HepG2 (cell line): ENCODE results near the gene TBC1D12. TPM values are rescaled to one million over a fixed set of nuclear protein-coding genes. Genes with fewer than 3 reads are reported as not detected.

ENCODE experiments used
- BCLAF1 ChIP-seq: fragments of 450-650 bp; IDR thresholded peaks from 2 replicates; pipeline ENCODE4 v1.6.1; 2017; ENCODE audit warnings: mild to moderate bottlenecking
- FLYWCH1 ChIP-seq: sonication (generic); formaldehyde crosslinking; IDR thresholded peaks from 2 replicates; pipeline ENCODE4 v1.8.1; 2023; ENCODE audit warnings: mild to moderate bottlenecking, missing genetic modification reagents
- FOXO1 ChIP-seq: sonication (generic); formaldehyde crosslinking; IDR thresholded peaks from 2 replicates; pipeline ENCODE4 v1.4.0; 2020; ENCODE audit warnings: missing genetic modification reagents
- GLMP ChIP-seq: sonication (generic); formaldehyde crosslinking; IDR thresholded peaks from 2 replicates; pipeline ENCODE4 v1.9.0; 2021; ENCODE audit warnings: missing genetic modification reagents, mild to moderate bottlenecking, borderline replicate concordance
- HNRNPK ChIP-seq: fragments of 200-400 bp; formaldehyde crosslinking; IDR thresholded peaks from 2 replicates; pipeline ENCODE4 v1.6.1; 2018; ENCODE audit warnings: low read length, low read depth, moderate library complexity, mild to moderate bottlenecking; ENCODE audit not compliant: poor library complexity, severe bottlenecking
- HOXA5 ChIP-seq: sonication (generic); formaldehyde crosslinking; IDR thresholded peaks from 2 replicates; pipeline ENCODE4 v1.4.0; 2020; ENCODE audit warnings: missing genetic modification reagents
- PATZ1 ChIP-seq: sonication (generic); formaldehyde crosslinking; IDR thresholded peaks from 2 replicates; pipeline ENCODE4 v1.4.0; 2020; ENCODE audit warnings: missing genetic modification reagents
- PRMT3 ChIP-seq: sonication (generic); formaldehyde crosslinking; IDR thresholded peaks from 2 replicates; pipeline ENCODE4 v1.8.1; 2022; ENCODE audit warnings: low read depth, mild to moderate bottlenecking, moderate library complexity, missing genetic modification reagents, borderline replicate concordance
- RAD21 ChIP-seq: fragments of 450-650 bp; formaldehyde crosslinking; IDR thresholded peaks from 2 replicates; pipeline ENCODE4 v1.5.0; 2020; ENCODE audit warnings: mild to moderate bottlenecking
- TCF12 ChIP-seq, 2 experiments: fragments of 450-650 bp in 1 of 2; sonication (generic) in 1 of 2; formaldehyde crosslinking in 1 of 2; IDR thresholded peaks; 2 replicates each; pipeline versions ENCODE4 v1.6.1 to v1.8.0; 2017 to 2022; ENCODE audit warnings: antibody characterized with exemption in 1 of 2, mild to moderate bottlenecking in 1 of 2, missing genetic modification reagents in 1 of 2, moderate library complexity in 1 of 2
- ZFP36 ChIP-seq: fragments of 150-350 bp; IDR thresholded peaks from 2 replicates; pipeline ENCODE4 v1.6.1; 2018; ENCODE audit warnings: borderline replicate concordance, low read length, low read depth; ENCODE audit not compliant: partially characterized antibody
- ZNF496 ChIP-seq: sonication (generic); formaldehyde crosslinking; IDR thresholded peaks from 2 replicates; pipeline ENCODE4 v1.8.1; 2023; ENCODE audit warnings: mild to moderate bottlenecking, moderate library complexity, missing genetic modification reagents; ENCODE audit not compliant: insufficient replicate concordance
- ZNF598 ChIP-seq: sonication (generic); formaldehyde crosslinking; IDR thresholded peaks from 2 replicates; pipeline ENCODE4 v1.5.1; 2020; ENCODE audit warnings: mild to moderate bottlenecking, missing genetic modification reagents, borderline replicate concordance
- polyA plus RNA-seq, 8 experiments: library from polyadenylated mRNA; depleted of rRNA in 3 of 8; stranded (reverse) in 7 of 8; unstranded in 1 of 8; fragments of >200 nt; fragmentation: Illumina TruSeq in 4 of 8; extraction: Trizol in 4 of 8; gene quantifications; 2 replicates each; pipeline versions ENCODE4 v1.2.1 to v1.2.3, GENCODE V29; 2011 to 2016; ENCODE audit warnings: low read depth in 4 of 8, missing spikeins in 1 of 8, mixed read lengths in 1 of 8; ENCODE audit not compliant: insufficient read depth in 1 of 8
- total RNA-seq, 5 experiments: library from RNA; depleted of rRNA; stranded (reverse); fragments of >200 nt; fragmentation: Illumina TruSeq; extraction: Trizol; gene quantifications; 2 replicates each; pipeline ENCODE4 v1.2.3, GENCODE V29; 2016; ENCODE audit warnings: low read depth in 1 of 5

Gene TBC1D12
- total and polyA plus RNA-seq, 2 of the 13 experiments (the other 11 are each of a cell fraction or from before 2014, with no cell fraction given), result 5.7 to 6.2 TPM

- TF ChIP-seq PATZ1 (peak; percentile 86), TCF12 (IDR thresholded peaks at IDR 0.05) (no peak), TCF12 (CRISPR knock-in tag; IDR thresholded peaks at IDR 0.05) (peak; percentile 61; the same call in 1 of the 2 replicates), ZNF598 (CRISPR knock-in tag) (peak; percentile 95; the same call in 1 of the 2 replicates), BCLAF1 (no peak), FLYWCH1 (CRISPR knock-in tag) (peak; percentile 84; the same call in 1 of the 2 replicates), GLMP (CRISPR knock-in tag) (no peak; the same call in 1 of the 2 replicates), ZFP36 (no peak), HNRNPK (no peak), FOXO1 (CRISPR knock-in tag) (peak; percentile 55), PRMT3 (CRISPR knock-in tag) (peak; percentile 92; the same call in 1 of the 2 replicates), HOXA5 (CRISPR knock-in tag) (peak; percentile 94), ZNF496 (no peak), RAD21 (CRISPR knock-in tag) (peak; percentile 71; the same call in 1 of the 2 replicates)
Observed at GRCh38 chr10:94362360-94363250, 39.7 kb upstream of the TBC1D12 start, which contains the start of gene NOC3L (continued).
